Aorta (tissue), 5 donors: ENCODE results near the gene LRRC23. TPM values are rescaled to one million over a fixed set of nuclear protein-coding genes. Genes with fewer than 3 reads are reported as not detected.

ENCODE experiments used
- ATAC-seq: fragments of 200-7000 bp; cut with Tn5 transposase; one replicate; pipeline ENCODE4 v1.9.1; 2022; ENCODE audit warnings: moderate library complexity; ENCODE audit not compliant: low FRiP score
- DNase-seq, 2 donors: peaks; one replicate each; pipeline ENCODE4 v3.0.0-alpha.2; 2020
- H3K27ac ChIP-seq, 2 donors: one replicate each; pipeline ENCODE4 v1.5.1; 2013; ENCODE audit warnings: low read length in 2 of 2, mild to moderate bottlenecking in 2 of 2, moderate library complexity in 2 of 2, control low read depth in 1 of 2, inconsistent platforms in 1 of 2, low read depth in 1 of 2
- H3K27me3 ChIP-seq, 2 donors: one replicate each; pipeline ENCODE4 v1.6.1; 2013; ENCODE audit warnings: control low read depth in 1 of 2, low read length in 1 of 2, mild to moderate bottlenecking in 1 of 2, moderate library complexity in 1 of 2; ENCODE audit not compliant: insufficient read depth in 2 of 2, control insufficient read depth in 1 of 2
- H3K36me3 ChIP-seq, 2 donors: one replicate each; pipeline ENCODE4 v1.6.1; 2013; ENCODE audit warnings: control low read depth in 1 of 2, low read length in 1 of 2, mild to moderate bottlenecking in 1 of 2; ENCODE audit not compliant: insufficient read depth in 2 of 2, control insufficient read depth in 1 of 2
- H3K4me1 ChIP-seq, 2 donors: one replicate each; pipeline ENCODE4 v1.6.1; 2013; ENCODE audit warnings: low read length in 2 of 2, control low read depth in 1 of 2, mild to moderate bottlenecking in 1 of 2, moderate library complexity in 1 of 2; ENCODE audit not compliant: insufficient read depth in 2 of 2, control insufficient read depth in 1 of 2
- H3K4me3 ChIP-seq, 2 donors: one replicate each; pipeline ENCODE4 v1.5.1; 2013; ENCODE audit warnings: low read length in 2 of 2, control low read depth in 1 of 2, mild to moderate bottlenecking in 1 of 2
- H3K9me3 ChIP-seq: one replicate; pipeline ENCODE4 v1.6.1; 2013; ENCODE audit warnings: mild to moderate bottlenecking, low read length; ENCODE audit not compliant: control insufficient read depth
- WGBS, 2 donors: extraction: QIAGEN DNeasy Blood & Tissue Kit; methylation state at CpG; one replicate each; pipeline ENCODE4 v1.1.7; 2013; 5-methylcytosine and 5-hydroxymethylcytosine counted together
- intact Hi-C, 2 donors: fragments of 100-400 bp; cut with DNase I; formaldehyde crosslinking; loops; one replicate each; pipeline versions ENCODE4 v1.14.2 to v1.15.0; 2022
- polyA plus RNA-seq, 2 donors: library from polyadenylated mRNA; stranded (reverse); fragments of 200-250 nt; gene quantifications; one replicate each; pipeline ENCODE4 v1.2.3, GENCODE V29; 2013
- total RNA-seq, 2 donors: library from RNA; stranded (reverse); fragmentation: NEBNext Ultra II Directional; extraction: Animal tissue kit (Norgen Biotek cat#: 25700); gene quantifications; one replicate each; pipeline ENCODE4 v1.2.1, GENCODE V29; 2021
- donor health status: healthy with polysubstance abuse.
- donor health status: Bipolar disorder and iron deficiency.
- donor health status: DM: no; HTN: no; CAD: no.
- donor health status: DM: no; HTN: no; CAD: no.
- donor health status: DM: yes; HTN: yes; CAD: no.

Gene LRRC23
- total and polyA plus RNA-seq, 4 donors, result 5.3 to 20.8 (median 14.0) TPM

DNA sequence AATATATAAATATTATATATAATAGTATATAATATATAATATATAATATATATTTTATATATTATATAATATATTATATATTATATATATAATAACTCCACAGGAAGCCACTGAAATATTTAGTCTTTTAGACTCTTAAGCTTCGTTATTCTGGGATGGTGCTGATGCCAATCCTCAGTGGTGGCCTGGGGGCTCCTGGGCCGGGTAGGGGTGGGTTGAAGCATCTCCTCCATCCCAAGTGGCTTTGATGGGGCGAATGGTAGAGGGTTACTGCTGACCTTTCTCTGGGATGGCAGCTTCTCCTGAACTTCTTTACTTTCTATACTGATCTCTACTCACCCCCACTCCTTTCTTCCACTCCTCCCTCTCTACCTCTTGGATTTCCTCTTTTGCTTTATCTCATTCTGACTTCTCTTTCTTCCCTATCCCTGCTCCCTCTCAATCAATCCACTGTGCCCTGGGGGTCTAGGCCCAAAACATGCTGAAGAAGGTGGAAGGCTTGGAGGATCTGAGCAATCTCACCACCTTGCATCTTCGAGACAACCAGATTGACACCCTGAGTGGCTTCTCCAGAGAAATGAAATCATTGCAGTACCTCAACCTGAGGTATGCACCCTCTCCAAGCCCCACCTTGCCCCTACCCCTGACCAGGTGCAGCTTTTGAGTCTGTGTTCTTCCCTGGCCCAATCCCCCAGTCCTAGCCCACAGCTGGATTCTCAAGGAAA lies 5.0 kb downstream of the LRRC23 start:
- WGBS, 2 donors, result 85 to 89% methylated on average over 4 of the region's 4 CpGs
- DNase-seq, result peak in 1 of 2 donors; percentile 51
- intact Hi-C loops, result no loop called here

GRCh38 chr12:6912164-6912935 lies 7.7 kb downstream of the LRRC23 start:
- ATAC-seq, result no peak
- Histone ChIP-seq H3K27me3 (no peaks in the 10 kb centered on the region), H3K9me3 (no peaks in the 10 kb centered on the region), H3K27ac (no peak overlapping the region), H3K4me1 (no peaks in the 10 kb centered on the region), H3K36me3 (no peaks in the 10 kb centered on the region), H3K4me3 (no peak overlapping the region)
- 88% methylated on average over 15 of the region's 15 CpGs for WGBS, 2 donors
- intact Hi-C loops, result no loop called here
- DNase-seq, result peak; percentile 46 to 53

More for the DNA sequence above, 5.0 kb downstream of the LRRC23 start:
- no peak for ATAC-seq
- H3K27me3 ChIP-seq, result no peaks in the 10 kb centered on the region
- no peaks in the 10 kb centered on the region for H3K36me3 ChIP-seq
- H3K4me3 ChIP-seq, result no peak overlapping the region
- H3K27ac ChIP-seq, result no peak overlapping the region
- no peaks in the 10 kb centered on the region for H3K9me3 ChIP-seq
- no peaks in the 10 kb centered on the region for H3K4me1 ChIP-seq

DNA sequence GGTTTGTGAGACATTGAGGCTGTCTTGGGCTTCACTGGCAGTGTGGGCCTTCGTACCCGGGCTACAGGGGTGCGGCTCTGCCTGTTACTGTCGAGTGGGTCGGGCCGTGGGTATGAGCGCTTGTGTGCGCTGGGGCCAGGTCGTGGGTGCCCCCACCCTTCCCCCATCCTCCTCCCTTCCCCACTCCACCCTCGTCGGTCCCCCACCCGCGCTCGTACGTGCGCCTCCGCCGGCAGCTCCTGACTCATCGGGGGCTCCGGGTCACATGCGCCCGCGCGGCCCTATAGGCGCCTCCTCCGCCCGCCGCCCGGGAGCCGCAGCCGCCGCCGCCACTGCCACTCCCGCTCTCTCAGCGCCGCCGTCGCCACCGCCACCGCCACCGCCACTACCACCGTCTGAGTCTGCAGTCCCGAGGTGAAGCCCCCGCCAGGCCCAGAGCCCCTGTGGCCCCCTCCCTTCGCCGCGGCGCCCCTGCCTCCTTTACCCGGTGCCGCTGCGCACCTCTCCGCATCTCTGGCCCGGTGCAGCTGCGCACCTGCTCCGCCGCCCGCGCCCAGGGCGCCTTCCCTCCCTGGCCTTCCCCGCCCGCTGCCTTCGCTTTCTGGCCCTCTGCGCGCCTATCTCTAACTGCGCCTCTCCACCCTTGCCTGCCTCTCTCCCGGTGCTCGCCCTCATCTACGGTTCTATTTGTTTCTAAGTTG lies 9.8 kb downstream of the LRRC23 start, which contains the start of gene ENO2:
Gene ENO2 (plus strand): TSS at position 335 of the 701 bp plus-strand sequence. CDS start 1,253 bp downstream, outside the sequence.
- Histone ChIP-seq H3K4me3 (peak within 1 kb of the TSS; percentile 61 to 89), H3K36me3 (no peaks in the 10 kb centered on the region), H3K27ac (peak within 1 kb of the TSS; percentile 31 to 86), H3K4me1 (no peaks in the 10 kb centered on the region), H3K9me3 (no peaks in the 10 kb centered on the region), H3K27me3 (no peaks in the 10 kb centered on the region)
- WGBS, 2 donors, result 1% methylated on average over 37 to 68 of the region's 68 CpGs
- ATAC-seq (peak; percentile 94), DNase-seq (peak; percentile 92 to 95)
- intact Hi-C loops, result loop anchor here in 1 of 2 donors (2.0 kb wide), 1 partner anchor 42 kb away; the partner anchor contains the start of gene SPSB2

DNA sequence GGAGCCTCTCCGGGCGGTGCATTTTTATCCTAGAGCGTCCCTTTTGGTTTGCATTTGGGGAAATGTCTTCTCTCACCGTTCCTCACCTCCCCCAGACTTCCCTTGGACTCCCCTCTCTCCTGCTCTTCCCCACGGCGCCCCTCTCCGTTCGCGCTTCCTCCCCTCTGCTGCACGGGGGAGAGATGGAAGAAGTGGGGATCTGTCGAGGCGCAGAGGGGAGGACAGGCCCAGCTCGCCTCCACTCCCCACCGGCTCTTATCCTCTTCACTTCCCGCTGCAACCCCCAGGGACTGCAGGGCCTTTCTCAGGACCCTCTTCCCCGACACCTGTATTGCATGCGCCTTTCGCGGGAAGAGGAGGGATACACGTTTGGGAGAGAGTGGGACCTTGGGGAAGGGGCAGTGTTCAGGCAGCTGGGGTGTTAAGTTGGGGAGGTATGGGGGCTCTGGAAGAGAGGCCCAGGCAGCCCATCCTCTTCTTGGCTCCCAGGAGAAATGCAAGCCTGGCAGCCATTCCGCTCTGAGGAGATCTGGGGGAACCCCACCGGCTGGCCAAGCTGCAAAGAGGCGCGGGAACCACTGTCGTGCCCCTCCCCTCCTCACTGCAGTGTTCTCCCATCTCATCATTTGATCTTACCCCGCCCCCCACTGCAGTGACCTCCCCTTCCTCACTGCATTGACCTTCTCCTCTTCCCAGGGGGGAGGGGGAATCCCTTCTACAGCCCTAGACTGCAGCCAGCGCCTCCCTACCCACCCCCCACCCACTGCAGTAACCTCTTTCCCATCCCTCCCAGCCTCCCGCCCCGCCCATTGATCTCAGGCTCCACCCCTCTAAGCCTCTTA lies 10.5 kb downstream of the LRRC23 start:
- H3K4me1 ChIP-seq, result no peaks in the 10 kb centered on the region
- intact Hi-C loops, result loop anchor here in 1 of 2 donors (2.0 kb wide), 1 partner anchor 42 kb away; the partner anchor contains the start of gene SPSB2
- 32 to 34% methylated on average over 28 to 29 of the region's 29 CpGs for WGBS, 2 donors
- H3K4me3 ChIP-seq, result peak overlapping the region; percentile 61 to 89
- H3K9me3 ChIP-seq, result no peaks in the 10 kb centered on the region
- DNase-seq, result peak; percentile 43 to 76
- H3K27ac ChIP-seq, result peak overlapping the region in 1 of 2 donors; percentile 46
- no peaks in the 10 kb centered on the region for H3K36me3 ChIP-seq
- H3K27me3 ChIP-seq, result no peaks in the 10 kb centered on the region
- no peak for ATAC-seq

- H3K4me3 ChIP-seq, result no peak overlapping the region
- WGBS, 2 donors, result 81 to 82% methylated on average over 14 of the region's 14 CpGs
- intact Hi-C loops, result loop anchor here in 1 of 2 donors (2.0 kb wide), 1 partner anchor 43 kb away; the partner anchor contains the start of gene SPSB2
Observed at GRCh38 chr12:6915789-6916285, 11.2 kb downstream of the LRRC23 start.

GRCh38 chr12:6916426-6917200 lies 12.0 kb downstream of the LRRC23 start:
- intact Hi-C loops, result no loop called here
- 86 to 93% methylated on average over 11 of the region's 11 CpGs for WGBS, 2 donors
- Histone ChIP-seq H3K4me3 (no peak overlapping the region), H3K27ac (no peak overlapping the region), H3K27me3 (no peaks in the 10 kb centered on the region), H3K36me3 (no peaks in the 10 kb centered on the region), H3K4me1 (no peaks in the 10 kb centered on the region), H3K9me3 (no peaks in the 10 kb centered on the region)
- DNase-seq (peak; percentile 30 to 67), ATAC-seq (no peak)

More at GRCh38 chr12:6915789-6916285, 11.2 kb downstream of the LRRC23 start:
- Histone ChIP-seq H3K27me3 (no peaks in the 10 kb centered on the region), H3K27ac (no peak overlapping the region), H3K9me3 (no peaks in the 10 kb centered on the region), H3K36me3 (no peaks in the 10 kb centered on the region), H3K4me1 (no peaks in the 10 kb centered on the region)
- ATAC-seq (no peak), DNase-seq (peak; percentile 61 to 73)

- Histone ChIP-seq H3K9me3 (no peaks in the 10 kb centered on the region), H3K36me3 (no peaks in the 10 kb centered on the region), H3K4me1 (no peaks in the 10 kb centered on the region), H3K4me3 (no peak overlapping the region), H3K27ac (no peak overlapping the region), H3K27me3 (no peaks in the 10 kb centered on the region)
- intact Hi-C loops, result no loop called here
- no peak for ATAC-seq
- peak; percentile 42 to 53 for DNase-seq
- WGBS, 2 donors, result 74 to 82% methylated on average over 14 of the region's 14 CpGs
Observed at GRCh38 chr12:6917491-6918231, 13.0 kb downstream of the LRRC23 start.
